Loucy (cell line): ENCODE data around the gene NDUFA3.
"Not testable (repeated sequence)": the region's sequence is repeated elsewhere in the genome, so short reads cannot be mapped to it uniquely, and the experiment has no call there.

Experiments used
- H2AFZ ChIP-seq: fragments of 200-600 bp; sonication (generic); 2 replicates; pipeline ENCODE4 v1.6.0; 2016; ENCODE audit warnings: antibody characterized with exemption, mild to moderate bottlenecking, low read length, moderate library complexity
- H3F3A ChIP-seq: fragments of 200-600 bp; 2 replicates; pipeline ENCODE4 v1.6.0; 2016; ENCODE audit warnings: antibody characterized with exemption, low read depth, mild to moderate bottlenecking
- H3K27me3 ChIP-seq: fragments of 200-600 bp; sonication (generic); 2 replicates; pipeline ENCODE4 v1.6.1; 2014; ENCODE audit warnings: low read length, mild to moderate bottlenecking; ENCODE audit not compliant: insufficient read depth, poor library complexity, severe bottlenecking
- H3K36me3 ChIP-seq: fragments of 200-600 bp; sonication (generic); 2 replicates; pipeline ENCODE4 v1.6.1; 2016; ENCODE audit warnings: low read length; ENCODE audit not compliant: insufficient read depth
- H3K4me1 ChIP-seq: fragments of 200-600 bp; sonication (generic); 2 replicates; pipeline ENCODE4 v1.5.1; 2014; ENCODE audit warnings: low read length, mild to moderate bottlenecking; ENCODE audit not compliant: insufficient read depth, poor library complexity, severe bottlenecking
- H3K4me2 ChIP-seq: fragments of 200-600 bp; sonication (generic); 2 replicates; pipeline ENCODE4 v1.6.0; 2014; ENCODE audit warnings: antibody characterized with exemption, low read length, low read depth, mild to moderate bottlenecking; ENCODE audit not compliant: poor library complexity, severe bottlenecking
- H3K4me3 ChIP-seq: fragments of 200-600 bp; sonication (generic); 2 replicates; pipeline ENCODE4 v1.5.1; 2014; ENCODE audit warnings: low read length, mild to moderate bottlenecking, mixed read lengths; ENCODE audit not compliant: poor library complexity, severe bottlenecking
- H3K79me2 ChIP-seq: fragments of 200-600 bp; sonication (generic); 2 replicates; pipeline ENCODE4 v1.6.1; 2014; ENCODE audit warnings: low read length; ENCODE audit not compliant: insufficient read depth
- H3K9ac ChIP-seq: fragments of 200-600 bp; sonication (generic); 2 replicates; pipeline ENCODE4 v1.6.0; 2014; ENCODE audit warnings: mild to moderate bottlenecking, low read depth, low read length, moderate library complexity; ENCODE audit not compliant: poor library complexity, severe bottlenecking
- H3K9me2 ChIP-seq: fragments of 200-600 bp; sonication (generic); replicated peaks from 2 replicates; pipeline ENCODE4 v1.6.1; 2016; ENCODE audit warnings: low read depth, low read length, mixed read lengths
- H3K9me3 ChIP-seq: fragments of 200-600 bp; sonication (generic); 2 replicates; pipeline ENCODE4 v1.6.1; 2014; ENCODE audit warnings: mild to moderate bottlenecking, antibody characterized with exemption, low read length, low read depth; ENCODE audit not compliant: insufficient read depth
- H4K20me1 ChIP-seq: fragments of 200-600 bp; sonication (generic); 2 replicates; pipeline ENCODE4 v1.6.0; 2014; ENCODE audit warnings: antibody characterized with exemption, low read length, mild to moderate bottlenecking; ENCODE audit not compliant: insufficient read depth, poor library complexity, severe bottlenecking
- EZH2phosphoT487 ChIP-seq: fragments of 200-600 bp; IDR thresholded peaks from 2 replicates; pipeline ENCODE4 v1.6.1; 2018; ENCODE audit warnings: antibody characterized with exemption, mild to moderate bottlenecking, moderate library complexity, borderline replicate concordance
- TF ChIP-seq, protein P1 (sequence below): fragments of 200-600 bp; sonication (generic); conservative IDR thresholded peaks from 2 replicates; pipeline ENCODE4 v1.5.1; 2014; ENCODE audit warnings: mild to moderate bottlenecking, antibody characterized with exemption, low read length

The NDUFA3 gene

DNA sequence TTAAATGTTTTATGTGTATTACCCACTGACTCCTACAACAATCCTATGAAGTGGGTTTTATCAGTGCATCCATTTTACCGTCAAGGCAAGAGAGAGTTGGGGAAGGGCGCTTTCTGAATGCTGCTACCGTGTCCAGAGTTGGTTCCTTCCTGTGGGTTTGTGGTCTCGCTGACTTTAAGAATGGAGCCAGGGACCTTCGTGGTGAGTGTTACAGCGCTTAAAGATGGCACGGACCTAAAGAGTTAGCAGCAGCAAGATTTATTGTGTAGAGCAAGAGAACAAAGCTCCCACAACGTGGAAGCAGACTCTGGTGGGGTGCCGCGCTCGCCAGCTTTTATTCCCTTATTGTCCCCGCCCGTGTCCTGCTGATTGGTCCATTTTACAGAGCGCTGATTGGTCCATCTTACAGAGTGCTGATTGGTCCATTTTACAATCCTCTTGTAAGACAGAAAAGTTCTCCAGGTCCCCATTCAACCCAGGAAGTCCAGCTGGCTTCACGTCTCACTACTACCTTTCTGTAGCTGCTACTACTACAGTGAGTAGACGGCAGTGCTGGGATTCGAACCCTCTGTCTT, 8.1 kb upstream of the NDUFA3 start:
- no peak overlapping the region for H3K4me3 ChIP-seq
- H2AFZ ChIP-seq, result no peak overlapping the region
- no peaks in the 10 kb centered on the region for H3K9me3 ChIP-seq
- no peaks in the 10 kb centered on the region for H3K4me1 ChIP-seq
- no peaks in the 10 kb centered on the region for H3K36me3 ChIP-seq
- H3K9ac ChIP-seq, result no peak overlapping the region
- H4K20me1 ChIP-seq, result no peaks in the 10 kb centered on the region
- H3K79me2 ChIP-seq, result no peaks in the 10 kb centered on the region
- H3K27me3 ChIP-seq, result no peaks in the 10 kb centered on the region
- TF ChIP-seq EZH2phosphoT487, result no peak
- TF ChIP-seq, protein P1, sequence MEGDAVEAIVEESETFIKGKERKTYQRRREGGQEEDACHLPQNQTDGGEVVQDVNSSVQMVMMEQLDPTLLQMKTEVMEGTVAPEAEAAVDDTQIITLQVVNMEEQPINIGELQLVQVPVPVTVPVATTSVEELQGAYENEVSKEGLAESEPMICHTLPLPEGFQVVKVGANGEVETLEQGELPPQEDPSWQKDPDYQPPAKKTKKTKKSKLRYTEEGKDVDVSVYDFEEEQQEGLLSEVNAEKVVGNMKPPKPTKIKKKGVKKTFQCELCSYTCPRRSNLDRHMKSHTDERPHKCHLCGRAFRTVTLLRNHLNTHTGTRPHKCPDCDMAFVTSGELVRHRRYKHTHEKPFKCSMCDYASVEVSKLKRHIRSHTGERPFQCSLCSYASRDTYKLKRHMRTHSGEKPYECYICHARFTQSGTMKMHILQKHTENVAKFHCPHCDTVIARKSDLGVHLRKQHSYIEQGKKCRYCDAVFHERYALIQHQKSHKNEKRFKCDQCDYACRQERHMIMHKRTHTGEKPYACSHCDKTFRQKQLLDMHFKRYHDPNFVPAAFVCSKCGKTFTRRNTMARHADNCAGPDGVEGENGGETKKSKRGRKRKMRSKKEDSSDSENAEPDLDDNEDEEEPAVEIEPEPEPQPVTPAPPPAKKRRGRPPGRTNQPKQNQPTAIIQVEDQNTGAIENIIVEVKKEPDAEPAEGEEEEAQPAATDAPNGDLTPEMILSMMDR, result no peak
- no peak overlapping the region for H3K4me2 ChIP-seq
- no peaks in the 10 kb centered on the region for H3K9me2 ChIP-seq
- no peaks in the 10 kb centered on the region for H3F3A ChIP-seq

DNA sequence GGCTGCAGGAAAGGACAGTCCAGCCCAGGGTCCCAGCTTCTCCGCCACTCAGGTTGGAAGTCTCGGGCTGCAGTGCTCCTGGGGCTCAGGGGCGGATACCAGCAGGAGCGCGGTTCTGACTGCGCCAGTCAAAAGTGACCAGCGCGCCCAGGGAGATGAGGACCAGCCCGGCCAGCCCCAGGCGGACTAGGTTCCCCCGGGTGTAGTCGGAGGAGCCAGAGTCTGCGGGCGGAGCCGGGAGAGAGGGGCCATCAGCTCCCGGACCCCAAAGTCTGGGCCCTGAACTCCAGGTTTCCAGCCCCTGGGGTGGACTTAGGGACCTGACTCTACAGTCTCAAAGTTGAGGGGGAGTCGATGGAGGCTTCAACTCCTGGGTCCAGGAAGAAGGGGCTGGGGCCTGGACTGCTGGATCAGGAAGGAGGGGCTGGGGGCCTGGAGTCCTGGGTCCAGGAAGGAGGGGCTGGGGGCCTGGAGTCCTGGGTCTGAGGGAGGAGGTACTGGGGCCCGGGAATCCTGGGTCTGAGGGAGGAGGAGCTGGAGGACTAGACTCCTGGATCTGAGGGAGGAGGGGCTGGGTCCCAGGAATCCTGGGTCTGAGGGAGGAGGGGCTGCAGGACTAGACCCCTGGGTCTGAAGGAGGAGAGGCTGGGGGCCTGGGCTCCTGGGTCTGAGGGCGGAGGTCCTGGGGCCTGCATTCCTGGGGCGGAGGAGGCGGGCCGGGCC, 7.4 kb upstream of the NDUFA3 start:
- peak overlapping the region; percentile 91; the same call in 1 of the 2 replicates for H2AFZ ChIP-seq
- H3K9ac ChIP-seq, result peak overlapping the region; percentile 42
- H3K4me3 ChIP-seq, result peak overlapping the region; percentile 60
- H3K4me1 ChIP-seq, result no peaks in the 10 kb centered on the region
- H3K9me2 ChIP-seq, result no peaks in the 10 kb centered on the region
- no peaks in the 10 kb centered on the region for H3K79me2 ChIP-seq
- no peaks in the 10 kb centered on the region for H3F3A ChIP-seq
- TF ChIP-seq, protein P1, result no peak
- TF ChIP-seq EZH2phosphoT487, result no peak
- H4K20me1 ChIP-seq, result no peaks in the 10 kb centered on the region
- no peaks in the 10 kb centered on the region for H3K9me3 ChIP-seq
- no peaks in the 10 kb centered on the region for H3K27me3 ChIP-seq
- H3K36me3 ChIP-seq, result no peaks in the 10 kb centered on the region
- peak overlapping the region; percentile 70 for H3K4me2 ChIP-seq

DNA sequence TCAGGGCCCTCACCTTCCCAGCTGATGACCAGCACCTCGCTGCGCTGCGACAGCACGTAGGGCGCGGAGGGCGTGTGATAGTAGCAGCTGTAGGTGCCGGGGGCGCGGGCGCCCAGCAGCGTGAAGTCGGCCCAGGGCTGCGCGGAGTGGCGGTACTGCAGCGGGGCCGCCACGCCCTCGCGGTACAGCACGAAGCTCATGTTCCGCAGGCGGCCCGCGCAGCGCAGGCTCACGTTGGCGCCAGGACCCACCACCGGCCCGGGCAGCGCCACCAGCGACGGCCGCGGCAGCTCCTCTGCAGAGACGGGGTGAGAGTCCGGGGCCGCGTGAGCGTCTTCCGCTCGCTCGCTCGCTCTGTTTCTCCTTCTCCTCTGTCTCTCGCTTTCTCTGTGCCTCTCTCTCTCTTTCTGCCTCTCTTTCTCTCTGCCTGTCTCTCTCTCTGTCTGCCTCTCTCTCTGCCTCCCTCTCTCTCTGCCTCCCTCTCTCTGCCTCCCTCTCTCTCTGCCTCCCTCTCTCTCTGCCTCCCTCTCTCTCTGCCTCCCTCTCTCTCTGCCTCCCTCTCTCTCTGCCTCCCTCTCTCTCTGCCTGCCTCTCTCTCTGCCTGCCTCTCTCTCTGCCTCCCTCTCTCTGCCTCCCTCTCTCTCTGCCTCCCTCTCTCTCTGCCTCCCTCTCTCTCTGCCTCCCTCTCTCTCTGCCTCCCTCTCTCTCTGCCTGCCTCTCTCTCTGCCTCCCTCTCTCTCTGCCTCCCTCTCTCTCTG, 6.6 kb upstream of the NDUFA3 start:
- Histone ChIP-seq H3K4me2 (peak overlapping the region; percentile 70), H3K4me3 (peak overlapping the region; percentile 60), H3K9ac (peak overlapping the region; percentile 42), H2AFZ (peak overlapping the region; percentile 91)
- not testable (repeated sequence) for H3F3A ChIP-seq, H4K20me1 ChIP-seq, H3K9me2 ChIP-seq, H3K27me3 ChIP-seq, H3K36me3 ChIP-seq, H3K9me3 ChIP-seq, H3K4me1 ChIP-seq, H3K79me2 ChIP-seq
